ENCODE results near the gene TNFRSF18.

The TNFRSF18 gene

GRCh38 chr1:1175221-1176062, 30.9 kb downstream of the TNFRSF18 start:
- no peak for DNase-seq

DNA sequence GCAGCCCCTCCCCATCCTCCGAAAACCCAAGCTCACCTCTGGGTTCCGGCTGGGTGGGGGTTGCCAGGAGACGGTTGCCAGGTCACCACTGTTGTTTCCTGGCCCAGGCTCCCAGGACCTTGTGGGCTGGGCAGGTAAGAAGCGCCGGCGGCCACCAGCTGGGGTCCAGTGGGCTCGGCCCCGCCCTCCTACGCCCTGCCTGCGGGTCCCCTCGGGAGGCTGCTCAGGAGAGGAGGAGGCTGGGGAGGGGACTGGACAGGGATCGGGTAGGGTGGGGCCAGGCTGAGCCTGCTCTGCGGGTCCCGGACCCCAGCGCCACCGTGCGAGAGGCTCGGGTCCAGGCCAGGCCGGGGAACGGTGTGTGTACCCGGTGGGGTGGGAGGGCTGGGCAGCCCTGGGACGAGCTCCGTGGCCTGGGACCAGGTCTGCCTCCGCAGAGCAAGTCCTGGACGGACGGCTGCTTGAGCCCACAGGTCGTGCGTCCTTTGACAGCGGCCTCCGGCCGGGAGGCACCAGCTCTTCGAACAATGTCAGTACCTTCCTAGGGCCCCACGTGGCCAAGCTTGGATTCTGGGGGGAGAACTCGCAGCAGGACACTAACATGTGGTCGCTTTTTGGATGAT, 32.5 kb downstream of the TNFRSF18 start, which contains the start of gene TTLL10:
Gene TTLL10 (plus strand): TSS at position 88 of the 623 bp plus-strand sequence. CDS start 5,336 bp downstream, outside the sequence.
- DNase-seq = no peak

- DNase-seq = no peak
Observed at GRCh38 chr1:1173061-1173792, 33.2 kb downstream of the TNFRSF18 start.

GRCh38 chr1:1171546-1172340, 34.6 kb downstream of the TNFRSF18 start:
- DNase-seq = no peak

- DNase-seq = no peak
Observed at GRCh38 chr1:1171161-1171545, 35.2 kb downstream of the TNFRSF18 start.

DNA sequence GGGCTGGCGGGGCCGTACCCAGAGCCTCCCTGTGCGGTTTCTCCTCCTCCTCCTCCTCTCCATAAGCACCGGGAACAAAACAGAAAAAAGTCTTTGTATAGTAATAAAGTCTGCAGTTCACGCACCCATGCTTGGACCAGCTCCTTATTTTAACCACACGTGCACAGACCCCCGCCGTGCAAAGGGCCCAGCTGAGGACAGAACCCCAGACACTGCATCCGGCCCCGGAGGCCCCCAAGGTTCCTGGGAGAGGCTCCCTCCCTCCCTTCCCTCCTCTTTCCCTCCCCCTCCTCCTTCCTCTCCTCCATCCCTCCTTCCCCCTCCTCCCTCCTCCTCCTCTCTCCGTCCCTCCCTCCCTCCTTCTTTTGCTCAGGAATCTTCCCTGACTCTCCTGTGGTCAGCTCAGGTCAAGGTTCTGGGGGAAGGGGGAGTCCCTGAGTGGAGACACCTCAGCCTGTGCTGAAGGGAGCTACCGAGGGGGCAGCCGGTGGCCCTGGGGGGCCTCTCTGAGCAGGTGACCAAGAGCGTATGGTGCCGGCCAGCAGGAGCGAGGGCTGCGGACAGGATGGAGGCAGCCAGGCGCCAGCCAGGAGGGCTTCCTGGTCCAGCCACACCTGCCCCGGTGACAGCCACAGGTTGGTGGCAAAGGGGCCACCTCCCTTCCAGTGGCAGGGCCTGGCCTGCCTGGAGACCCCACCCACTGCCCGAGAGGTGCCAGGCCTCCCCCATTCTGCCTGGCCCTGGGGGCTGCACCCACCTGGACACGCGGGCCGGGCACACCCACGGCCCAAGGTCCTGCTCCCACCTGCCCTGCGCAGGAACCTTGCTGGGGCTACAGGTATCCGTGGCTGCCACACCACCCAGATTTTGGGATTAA, 35.9 kb downstream of the TNFRSF18 start:
- DNase-seq = no peak

DNA sequence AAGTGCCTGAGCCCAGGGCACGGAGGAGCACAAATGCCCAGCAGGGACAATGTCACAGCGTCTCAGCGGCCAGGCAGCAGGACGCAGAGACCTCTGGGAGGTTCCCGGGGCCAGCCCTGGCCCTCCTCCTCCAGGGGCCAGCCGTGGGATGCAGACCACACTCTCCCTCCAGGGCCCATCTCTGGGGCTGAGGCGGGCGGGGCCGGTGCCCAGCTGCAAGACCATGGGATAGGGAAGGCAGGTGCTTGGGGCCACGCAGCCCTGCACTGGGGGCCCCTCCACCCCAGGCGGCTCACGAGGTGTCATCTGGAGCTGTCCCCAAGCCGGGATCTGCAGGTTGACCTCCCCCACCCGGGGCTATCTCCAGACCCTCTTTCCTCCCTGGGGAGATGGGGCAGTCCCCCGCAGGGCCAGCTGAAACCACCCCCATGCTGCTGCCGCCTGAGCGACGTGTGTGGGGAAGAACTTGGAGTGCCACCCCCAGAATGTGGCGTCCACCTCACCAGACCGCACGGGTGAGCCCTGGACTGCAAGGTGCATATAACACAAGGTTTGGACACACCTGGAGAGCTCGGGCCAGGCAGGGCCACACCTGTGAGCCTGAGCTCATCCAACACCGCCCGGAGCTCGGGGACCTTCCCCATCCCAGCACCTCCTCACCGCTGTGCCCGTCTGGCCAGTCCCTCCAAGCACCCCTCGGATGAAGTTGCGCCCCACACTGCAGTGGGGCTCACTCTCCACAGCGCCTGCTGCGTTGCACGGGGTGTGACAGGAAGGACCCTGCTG, 36.8 kb downstream of the TNFRSF18 start:
- no peak for DNase-seq

GRCh38 chr1:1168451-1169411, 37.7 kb downstream of the TNFRSF18 start:
- DNase-seq = no peak

DNA sequence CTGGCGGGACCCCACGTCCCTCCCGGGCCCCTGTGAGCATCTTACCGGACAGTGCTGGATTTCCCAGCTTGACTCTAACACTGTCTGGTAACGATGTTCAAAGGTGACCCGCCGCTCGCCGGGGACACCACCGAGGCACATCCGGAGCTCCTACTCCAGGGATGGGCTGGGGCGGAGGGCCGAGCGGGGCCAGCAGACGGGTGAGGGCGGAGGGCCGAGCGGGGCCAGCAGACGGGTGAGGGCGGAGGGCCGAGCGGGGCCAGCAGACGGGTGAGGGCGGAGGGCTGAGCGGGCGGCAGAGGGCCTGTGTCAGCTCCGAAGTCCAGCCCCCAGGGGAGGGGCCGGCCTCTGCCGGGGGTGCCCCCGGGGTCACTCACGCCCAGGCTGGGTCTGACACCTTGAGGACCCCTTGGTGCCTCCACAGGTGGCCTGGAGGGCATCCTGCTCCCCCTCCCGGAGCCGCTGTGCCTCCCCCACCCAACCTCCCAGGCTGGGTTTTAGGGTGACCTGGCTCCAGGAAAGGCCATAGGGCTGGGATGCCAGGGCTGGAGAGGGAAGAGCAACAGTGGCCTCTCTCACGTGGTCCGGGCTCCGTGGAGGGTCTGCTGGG, 38.4 kb downstream of the TNFRSF18 start:
- no peak for DNase-seq

- DNase-seq = no peak
Observed at GRCh38 chr1:1167398-1167821, 39.0 kb downstream of the TNFRSF18 start.

- no peak for DNase-seq
Observed at GRCh38 chr1:1166642-1167397, 39.6 kb downstream of the TNFRSF18 start.

DNA sequence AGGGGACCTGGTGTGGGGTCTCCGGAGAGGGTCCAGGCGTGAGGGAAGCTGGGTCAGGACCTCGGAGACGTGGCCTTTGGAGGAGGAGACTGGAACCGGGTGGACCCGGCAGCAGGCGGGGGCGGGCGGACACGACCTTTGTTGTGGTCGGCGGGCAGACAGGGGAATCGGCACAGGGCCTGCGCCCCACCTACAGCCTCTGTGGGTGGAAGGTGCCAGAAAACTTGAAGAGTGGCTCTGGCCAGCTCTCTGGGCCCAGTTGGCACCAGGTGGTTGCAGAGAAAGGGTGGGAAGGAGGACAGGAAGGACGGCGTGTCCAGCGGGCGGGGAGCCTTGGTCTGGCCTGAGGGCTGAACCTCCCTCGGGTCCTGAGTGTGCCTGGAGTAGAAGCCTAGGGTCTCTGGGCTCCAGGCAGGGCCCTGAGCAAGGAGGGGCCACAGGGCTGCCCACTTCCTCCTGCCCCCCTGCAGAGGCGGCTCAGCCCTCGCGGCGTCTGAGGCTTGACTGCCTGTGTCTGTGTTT, 40.4 kb downstream of the TNFRSF18 start:
- DNase-seq = no peak

DNA sequence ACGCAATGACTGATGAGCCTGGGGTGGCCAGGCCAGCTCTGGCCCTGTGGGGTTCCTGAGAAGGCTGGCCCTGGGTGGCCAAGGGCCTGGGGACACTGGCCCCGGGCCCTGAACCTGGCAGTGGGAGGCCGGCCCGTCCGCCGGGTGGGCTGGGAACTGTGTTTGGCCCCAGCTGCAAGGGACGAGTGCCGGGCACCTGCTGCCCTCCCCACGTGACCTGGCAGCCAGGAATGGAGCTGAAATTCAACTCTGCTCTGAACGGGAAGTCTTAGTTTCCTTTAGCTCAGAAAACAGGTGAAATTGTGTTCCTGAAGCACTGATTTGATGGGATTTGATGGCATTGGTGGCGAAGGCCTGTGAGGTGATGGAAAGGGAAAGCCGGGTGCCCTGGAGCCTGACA, 40.9 kb downstream of the TNFRSF18 start:
- DNase-seq = no peak

GRCh38 chr1:1164701-1165451, 41.5 kb downstream of the TNFRSF18 start:
- DNase-seq = no peak

GRCh38 chr1:1164361-1164700, 42.1 kb downstream of the TNFRSF18 start:
- no peak for DNase-seq

- no peak for DNase-seq
Observed at GRCh38 chr1:1163538-1164070, 42.8 kb downstream of the TNFRSF18 start.

All from NCI-H1092 treated with DMSO at 0.1 percent for 48 hours (cell line).